Tibial artery (tissue), 4 donors: ENCODE results near the gene MEF2D.

ENCODE experiments used
- DNase-seq, 2 donors: peaks; one replicate each; pipeline ENCODE4 v3.0.0-alpha.2; 2019
- H3K27ac ChIP-seq, 2 donors: fragments of 200-600 bp; sonication (generic) in 1 of 2; 1 replicate in 1 of 2; 2 replicates in 1 of 2; pipeline ENCODE4 v1.5.1; 2018 to 2019; ENCODE audit warnings: mild to moderate bottlenecking in 1 of 2
- H3K27me3 ChIP-seq, 2 donors: fragments of 200-600 bp; sonication (generic) in 1 of 2; one replicate each; pipeline versions ENCODE4 v1.5.1 to v1.6.0; 2016 to 2019
- H3K36me3 ChIP-seq, 3 donors: fragments of 200-600 bp; sonication (generic) in 2 of 3; one replicate each; pipeline ENCODE4 v1.5.1; 2016 to 2019; ENCODE audit warnings: mild to moderate bottlenecking in 2 of 3
- H3K4me1 ChIP-seq, 4 donors: fragments of 200-600 bp; sonication (generic) in 2 of 4; 1 replicate in 3 of 4; 2 replicates in 1 of 4; pipeline ENCODE4 v1.5.1; 2016 to 2019
- H3K4me3 ChIP-seq, 2 donors: fragments of 200-600 bp; sonication (generic) in 1 of 2; 1 replicate in 1 of 2; 2 replicates in 1 of 2; pipeline ENCODE4 v1.5.1; 2018 to 2019; ENCODE audit warnings: mild to moderate bottlenecking in 2 of 2
- H3K9me3 ChIP-seq, 3 donors: fragments of 200-600 bp; sonication (generic) in 1 of 3; one replicate each; pipeline ENCODE4 v1.5.1; 2016 to 2019
- intact Hi-C: fragments of 100-400 bp; cut with DNase I; formaldehyde crosslinking; loops from one replicate; pipeline ENCODE4 v1.15.0; 2023; ENCODE audit warnings: low total_unique reads
- TF ChIP-seq, protein P1 (sequence below), 2 experiments: fragments of 200-600 bp in 1 of 2; fragments of 450-650 bp in 1 of 2; IDR thresholded peaks; one replicate each; pipeline ENCODE4 v1.5.1; 2017 to 2019; ENCODE audit warnings: antibody characterized with exemption in 2 of 2, mild to moderate bottlenecking in 1 of 2, moderate library complexity in 1 of 2

Gene MEF2D

DNA sequence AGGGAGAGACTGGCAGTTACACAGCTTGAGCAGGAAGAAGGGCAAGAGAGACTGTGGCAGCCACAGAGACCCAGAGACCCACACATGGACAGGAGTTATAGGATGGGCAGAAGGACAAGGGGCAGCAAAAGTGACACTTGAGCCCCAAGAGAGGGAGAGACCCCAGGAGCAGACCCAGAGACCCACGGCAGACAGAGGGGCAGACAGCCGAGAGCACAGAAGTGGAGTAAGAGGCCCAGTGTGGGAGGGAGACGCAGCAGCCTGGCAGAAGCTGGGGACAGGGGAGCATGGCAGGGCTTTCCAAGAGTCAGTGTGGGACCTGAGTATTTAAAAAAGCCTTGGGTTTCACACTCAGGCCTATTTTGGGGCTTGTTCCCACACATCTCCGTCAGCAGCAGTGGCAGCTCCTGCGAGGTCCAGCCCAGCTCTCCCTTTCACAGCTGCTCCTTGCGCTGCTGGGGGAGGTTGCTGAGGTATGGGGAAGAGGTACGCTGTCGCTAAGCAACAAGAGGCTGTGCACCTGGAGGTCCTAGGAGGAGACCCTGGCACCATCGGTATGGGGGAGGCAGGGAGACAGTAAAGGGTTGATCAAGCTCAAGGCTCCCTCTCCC lies 9.0 kb upstream of the MEF2D start:
- DNase-seq, result peak in 1 of 2 donors; percentile 70
- intact Hi-C loops, result no loop called here
- Histone ChIP-seq H3K4me1 (peaks cover 0 to 59% (median 49%) of the 10 kb centered on the region in 4 donors), H3K27ac (peak overlapping the region; percentile 94 to 100), H3K27me3 (no peaks in the 10 kb centered on the region), H3K4me3 (no peak overlapping the region), H3K36me3 (no peaks in the 10 kb centered on the region), H3K9me3 (no peaks in the 10 kb centered on the region)
- TF ChIP-seq, protein P1, sequence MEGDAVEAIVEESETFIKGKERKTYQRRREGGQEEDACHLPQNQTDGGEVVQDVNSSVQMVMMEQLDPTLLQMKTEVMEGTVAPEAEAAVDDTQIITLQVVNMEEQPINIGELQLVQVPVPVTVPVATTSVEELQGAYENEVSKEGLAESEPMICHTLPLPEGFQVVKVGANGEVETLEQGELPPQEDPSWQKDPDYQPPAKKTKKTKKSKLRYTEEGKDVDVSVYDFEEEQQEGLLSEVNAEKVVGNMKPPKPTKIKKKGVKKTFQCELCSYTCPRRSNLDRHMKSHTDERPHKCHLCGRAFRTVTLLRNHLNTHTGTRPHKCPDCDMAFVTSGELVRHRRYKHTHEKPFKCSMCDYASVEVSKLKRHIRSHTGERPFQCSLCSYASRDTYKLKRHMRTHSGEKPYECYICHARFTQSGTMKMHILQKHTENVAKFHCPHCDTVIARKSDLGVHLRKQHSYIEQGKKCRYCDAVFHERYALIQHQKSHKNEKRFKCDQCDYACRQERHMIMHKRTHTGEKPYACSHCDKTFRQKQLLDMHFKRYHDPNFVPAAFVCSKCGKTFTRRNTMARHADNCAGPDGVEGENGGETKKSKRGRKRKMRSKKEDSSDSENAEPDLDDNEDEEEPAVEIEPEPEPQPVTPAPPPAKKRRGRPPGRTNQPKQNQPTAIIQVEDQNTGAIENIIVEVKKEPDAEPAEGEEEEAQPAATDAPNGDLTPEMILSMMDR (IDR thresholded peaks at IDR 0.05), result no peak

DNA sequence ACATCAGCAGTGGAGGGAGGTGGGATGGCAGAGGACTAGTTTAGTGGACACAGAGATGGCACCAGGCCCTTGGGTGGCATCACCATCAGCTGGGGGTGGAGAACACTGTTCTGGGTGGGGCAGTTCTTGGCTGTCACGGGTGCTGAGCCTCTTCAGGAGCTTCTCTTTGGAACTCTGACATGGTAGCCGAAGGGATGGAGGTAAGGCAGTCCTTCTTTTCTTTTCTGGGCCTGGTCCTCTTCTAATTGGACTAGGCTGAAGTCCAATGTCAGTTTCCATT lies 8.3 kb upstream of the MEF2D start:
- Histone ChIP-seq H3K4me3 (no peak overlapping the region), H3K36me3 (no peaks in the 10 kb centered on the region), H3K4me1 (peaks cover 0 to 66% (median 56%) of the 10 kb centered on the region in 4 donors), H3K27ac (peak overlapping the region; percentile 94 to 100), H3K9me3 (no peaks in the 10 kb centered on the region), H3K27me3 (no peaks in the 10 kb centered on the region)
- TF ChIP-seq, protein P1 (IDR thresholded peaks at IDR 0.05), result no peak
- no peak for DNase-seq
- intact Hi-C loops, result no loop called here

DNA sequence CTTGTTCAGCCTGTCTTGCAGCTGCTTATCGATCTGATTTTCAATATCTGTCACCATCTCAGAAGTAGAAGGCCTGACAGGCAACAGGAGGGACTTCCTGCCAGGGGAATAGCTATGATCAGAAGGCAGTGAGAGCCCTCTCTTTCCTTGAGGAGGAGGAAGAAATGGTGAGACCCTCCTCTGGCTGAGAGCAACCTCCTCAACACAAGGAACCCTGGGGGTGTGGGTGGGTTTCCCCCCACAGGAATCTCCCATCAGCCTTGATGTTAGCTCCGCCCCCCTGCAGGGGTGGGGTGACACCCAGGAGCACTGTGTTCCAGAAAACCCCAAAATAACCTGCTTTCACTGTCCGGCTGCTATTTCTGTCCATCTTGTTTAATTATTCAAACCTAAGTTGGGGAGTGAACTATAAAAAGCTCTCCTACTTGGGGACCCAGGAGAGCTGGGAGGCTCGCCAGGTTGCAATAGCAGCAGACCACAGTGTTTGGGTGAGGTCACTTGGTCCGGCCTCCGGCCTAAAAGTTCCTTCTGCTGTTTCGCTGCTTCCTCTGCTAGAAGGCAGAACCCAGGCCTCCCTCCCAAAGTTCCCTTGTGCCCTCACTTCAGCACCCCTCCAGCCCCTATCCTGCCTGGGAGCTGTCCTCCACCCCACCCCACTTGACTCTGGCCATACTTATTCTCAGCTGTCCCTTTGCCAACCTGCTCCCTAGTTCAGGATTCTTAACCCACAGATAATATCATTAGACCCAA lies 7.8 kb upstream of the MEF2D start:
- H3K4me1 ChIP-seq, result peaks cover 0 to 71% (median 61%) of the 10 kb centered on the region in 4 donors

DNA sequence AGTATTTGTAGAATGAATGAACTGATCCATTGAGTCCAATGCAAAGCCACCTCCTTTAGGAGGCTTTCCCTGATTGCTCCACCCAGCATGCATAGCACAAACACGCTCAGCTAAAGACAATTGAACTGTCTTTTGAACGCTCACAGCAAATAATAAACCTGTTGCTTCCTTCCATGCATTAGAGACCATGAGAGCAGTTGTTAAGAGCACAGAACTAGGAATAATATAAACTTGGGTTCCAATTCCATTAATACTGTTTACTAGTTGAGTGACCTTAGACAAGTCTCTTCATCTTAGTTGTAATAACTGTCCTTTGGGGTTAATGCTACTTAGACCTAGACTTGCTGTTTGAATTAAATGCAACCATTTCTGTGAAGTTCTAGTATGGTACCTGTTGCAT lies 5.9 kb upstream of the MEF2D start:
- no peaks in the 10 kb centered on the region for H3K27me3 ChIP-seq
- TF ChIP-seq, protein P1 (IDR thresholded peaks at IDR 0.05), result no peak
- intact Hi-C loops, result no loop called here
- peak overlapping the region; percentile 94 to 100 for H3K27ac ChIP-seq
- no peak for DNase-seq
- no peaks in the 10 kb centered on the region for H3K9me3 ChIP-seq
- no peaks in the 10 kb centered on the region for H3K36me3 ChIP-seq
- no peak overlapping the region for H3K4me3 ChIP-seq
- peaks cover 0 to 82% (median 75%) of the 10 kb centered on the region in 4 donors for H3K4me1 ChIP-seq

More for the DNA sequence above, 7.8 kb upstream of the MEF2D start:
- Histone ChIP-seq H3K4me3 (peak overlapping the region in 1 of 2 donors; percentile 12), H3K27ac (peak overlapping the region; percentile 94 to 100), H3K27me3 (no peaks in the 10 kb centered on the region), H3K9me3 (no peaks in the 10 kb centered on the region), H3K36me3 (no peaks in the 10 kb centered on the region)
- intact Hi-C loops, result no loop called here
- DNase-seq, result peak; percentile 91 to 97
- TF ChIP-seq, protein P1 (IDR thresholded peaks at IDR 0.05), result no peak

DNA sequence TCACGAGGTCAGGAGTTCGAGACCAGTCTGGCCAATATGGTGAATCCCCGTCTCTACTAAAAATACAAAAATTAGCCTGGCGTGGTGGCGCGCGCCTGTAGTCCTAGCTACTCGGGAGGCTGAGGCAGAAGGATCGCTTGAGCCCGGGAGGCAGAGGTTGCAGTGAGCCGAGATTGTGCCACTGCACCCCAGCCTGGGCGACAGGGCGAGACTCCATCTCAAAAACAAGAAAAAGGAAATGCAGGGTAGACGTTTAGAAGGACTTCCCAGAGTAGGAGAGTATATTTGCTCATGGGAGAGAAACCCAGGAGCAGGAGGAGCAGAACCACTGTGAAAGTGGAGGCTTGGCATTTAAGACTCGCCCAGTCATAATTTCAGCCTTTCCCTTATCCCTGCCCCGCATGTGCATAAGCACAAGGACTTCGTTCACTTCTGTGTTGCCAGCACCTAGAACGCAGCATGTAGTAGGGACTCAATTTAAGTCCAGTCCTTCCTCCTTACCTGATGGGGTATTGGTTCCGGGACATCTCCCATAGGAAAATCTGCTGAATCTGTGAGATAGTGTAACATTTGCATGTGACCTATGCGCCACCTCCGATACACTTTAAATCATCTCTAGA lies 5.2 kb upstream of the MEF2D start:
- intact Hi-C loops, result no loop called here
- peak overlapping the region in 1 of 2 donors; percentile 48 for H3K4me3 ChIP-seq
- H3K36me3 ChIP-seq, result no peaks in the 10 kb centered on the region
- no peaks in the 10 kb centered on the region for H3K9me3 ChIP-seq
- peak in 1 of 2 donors; percentile 40 for DNase-seq
- peak overlapping the region; percentile 94 to 100 for H3K27ac ChIP-seq
- H3K27me3 ChIP-seq, result no peaks in the 10 kb centered on the region
- TF ChIP-seq, protein P1 (IDR thresholded peaks at IDR 0.05), result no peak
- peaks cover 0 to 76% (median 69%) of the 10 kb centered on the region in 4 donors for H3K4me1 ChIP-seq
